PC-9 (cell line): ENCODE results near the gene ALDH6A1.
A peak's percentile ranks its signal among the peaks of the same experiment; 100 is the strongest.
"Not testable (repeated sequence)": the region's sequence is repeated elsewhere in the genome, so short reads cannot be mapped to it uniquely, and the experiment has no call there.

ENCODE experiments used
- EZH2 ChIP-seq: fragments of 200-600 bp; sonication (generic); IDR thresholded peaks from 2 replicates; pipeline ENCODE4 v1.8.0; 2017; ENCODE audit warnings: antibody characterized with exemption, low read depth
- TF ChIP-seq, protein P1 (sequence below): fragments of 200-600 bp; sonication (generic); conservative IDR thresholded peaks from 2 replicates; pipeline ENCODE4 v1.6.1; 2017; ENCODE audit warnings: mixed run types, antibody characterized with exemption, mild to moderate bottlenecking, moderate library complexity

DNA sequence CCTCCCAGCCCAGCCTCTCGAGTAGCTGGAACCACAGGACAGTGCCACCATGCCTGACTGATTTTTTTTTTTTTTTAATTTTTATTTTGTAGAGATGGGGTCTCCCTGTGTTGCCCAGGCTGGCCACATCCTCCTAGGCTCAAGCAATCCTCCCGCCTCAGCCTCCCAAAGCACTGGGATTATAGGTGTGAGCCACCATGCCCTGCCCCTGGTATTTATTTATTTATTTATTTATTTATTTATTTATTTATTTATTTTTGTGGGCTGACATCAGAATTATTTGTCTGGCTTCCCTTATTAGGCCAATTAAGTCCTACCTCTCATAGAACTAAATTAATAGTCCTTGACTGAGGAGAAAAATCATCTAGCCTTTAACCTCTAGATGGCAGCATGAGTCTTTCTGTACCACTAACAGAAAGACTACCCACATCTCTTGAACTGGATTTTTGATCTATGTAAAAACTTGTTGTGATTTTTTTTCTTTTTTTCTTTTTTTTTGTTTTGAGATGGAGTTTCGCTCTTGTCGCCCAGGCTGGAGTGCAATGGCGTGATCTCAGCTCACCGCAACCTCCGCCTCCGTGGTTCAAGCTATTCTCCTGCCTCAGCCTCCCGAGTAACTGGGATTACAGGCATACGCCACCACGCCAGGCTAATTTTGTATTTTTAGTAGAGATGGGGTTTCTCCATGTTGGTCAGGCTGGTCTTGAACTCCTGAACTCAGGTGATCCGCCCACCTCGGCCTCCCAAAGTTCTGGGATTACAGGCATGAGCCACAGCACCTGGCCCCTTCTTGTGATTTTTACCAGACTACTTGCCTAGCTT is 27.4 kb upstream of the ALDH6A1 start:
- TF ChIP-seq, protein P1, sequence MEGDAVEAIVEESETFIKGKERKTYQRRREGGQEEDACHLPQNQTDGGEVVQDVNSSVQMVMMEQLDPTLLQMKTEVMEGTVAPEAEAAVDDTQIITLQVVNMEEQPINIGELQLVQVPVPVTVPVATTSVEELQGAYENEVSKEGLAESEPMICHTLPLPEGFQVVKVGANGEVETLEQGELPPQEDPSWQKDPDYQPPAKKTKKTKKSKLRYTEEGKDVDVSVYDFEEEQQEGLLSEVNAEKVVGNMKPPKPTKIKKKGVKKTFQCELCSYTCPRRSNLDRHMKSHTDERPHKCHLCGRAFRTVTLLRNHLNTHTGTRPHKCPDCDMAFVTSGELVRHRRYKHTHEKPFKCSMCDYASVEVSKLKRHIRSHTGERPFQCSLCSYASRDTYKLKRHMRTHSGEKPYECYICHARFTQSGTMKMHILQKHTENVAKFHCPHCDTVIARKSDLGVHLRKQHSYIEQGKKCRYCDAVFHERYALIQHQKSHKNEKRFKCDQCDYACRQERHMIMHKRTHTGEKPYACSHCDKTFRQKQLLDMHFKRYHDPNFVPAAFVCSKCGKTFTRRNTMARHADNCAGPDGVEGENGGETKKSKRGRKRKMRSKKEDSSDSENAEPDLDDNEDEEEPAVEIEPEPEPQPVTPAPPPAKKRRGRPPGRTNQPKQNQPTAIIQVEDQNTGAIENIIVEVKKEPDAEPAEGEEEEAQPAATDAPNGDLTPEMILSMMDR, result peak; percentile 82
- not testable (repeated sequence) for TF ChIP-seq EZH2
